Stimulated activated CD8-positive, alpha-beta memory T cell treated with anti-CD3 and anti-CD28 coated beads, Interleukin-12 subunit alpha, Interleukin-12 subunit beta, amount 100 ng/mL, for 24 hours (primary cell): ENCODE results near the gene EEF1AKMT2.
"Not testable (repeated sequence)": the region's sequence is repeated elsewhere in the genome, so short reads cannot be mapped to it uniquely, and the experiment has no call there.

Experiments used
- DNase-seq: peaks from one replicate; pipeline ENCODE4 v3.0.0-alpha.2; 2020; ENCODE audit errors: extremely low read depth

The EEF1AKMT2 gene

DNA sequence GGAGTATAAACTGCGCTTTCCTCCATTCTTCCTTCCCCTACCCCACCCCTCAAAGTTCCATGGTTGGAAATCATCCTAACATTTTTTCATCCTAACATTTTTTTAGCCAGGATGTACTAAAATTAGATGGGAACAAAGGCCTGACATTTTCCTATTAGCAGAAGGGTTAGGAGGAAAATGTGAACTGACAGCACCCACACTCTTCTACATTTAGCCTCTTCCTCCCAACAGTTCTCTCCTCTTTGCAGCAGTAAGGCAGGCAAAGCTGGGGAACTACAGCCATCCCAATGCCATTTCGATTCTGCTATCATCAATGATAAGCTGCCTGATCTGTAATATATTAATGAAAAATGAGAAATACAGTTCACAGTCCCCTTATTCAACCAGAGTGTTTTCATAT, 36.1 kb downstream of the EEF1AKMT2 start:
- no peak for DNase-seq

DNA sequence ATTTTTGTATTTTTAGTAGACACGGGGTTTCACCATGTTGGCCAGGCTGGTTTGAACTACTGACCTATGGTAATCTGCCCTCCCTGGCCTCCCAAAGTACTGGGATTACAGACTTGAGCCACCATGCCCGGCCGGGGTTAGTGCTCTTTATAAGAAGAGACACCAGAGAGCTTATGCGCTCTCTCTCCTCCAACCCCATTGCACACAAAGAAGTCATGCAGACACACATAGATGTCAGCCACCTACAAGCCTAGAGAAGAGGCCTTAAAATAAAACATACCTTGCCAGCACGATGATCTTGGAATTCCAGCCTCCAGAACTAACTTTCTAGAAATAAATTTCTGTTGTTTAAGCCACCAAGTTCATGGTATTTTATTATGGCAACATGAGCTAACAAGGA, 37.5 kb downstream of the EEF1AKMT2 start:
- DNase-seq, result no peak

DNA sequence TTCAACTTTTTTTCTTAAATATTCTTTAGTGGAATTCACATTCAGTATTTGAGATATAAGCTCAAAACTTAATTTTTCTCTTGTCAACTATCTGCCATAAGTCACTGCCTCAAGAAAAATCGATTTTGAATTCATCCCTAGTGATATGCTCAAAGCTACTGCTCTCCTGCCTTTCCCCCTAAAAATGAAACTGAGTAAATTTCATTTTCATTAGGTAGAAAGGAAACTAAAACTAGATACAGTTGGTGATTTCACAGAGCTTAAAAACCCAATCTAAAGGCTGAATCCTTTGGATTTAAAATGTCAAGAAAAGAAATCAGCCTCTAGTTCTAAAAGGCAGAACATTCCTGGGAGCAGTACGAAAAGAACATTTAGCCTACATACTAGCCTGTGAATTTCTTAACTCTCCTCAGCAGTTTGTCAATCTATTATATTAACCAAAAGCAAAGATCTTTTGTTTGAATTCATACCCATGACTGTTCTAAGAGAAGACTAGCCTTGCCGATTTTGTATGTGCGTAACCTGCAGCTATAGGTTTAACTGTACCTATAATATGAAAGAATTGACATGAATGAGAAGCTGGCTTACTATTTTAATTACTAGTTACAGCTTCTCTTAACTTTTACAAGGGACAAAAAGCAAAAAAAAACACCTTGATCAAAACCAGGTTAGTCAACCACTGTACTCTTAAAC, 42.6 kb downstream of the EEF1AKMT2 start:
- DNase-seq, result no peak

DNA sequence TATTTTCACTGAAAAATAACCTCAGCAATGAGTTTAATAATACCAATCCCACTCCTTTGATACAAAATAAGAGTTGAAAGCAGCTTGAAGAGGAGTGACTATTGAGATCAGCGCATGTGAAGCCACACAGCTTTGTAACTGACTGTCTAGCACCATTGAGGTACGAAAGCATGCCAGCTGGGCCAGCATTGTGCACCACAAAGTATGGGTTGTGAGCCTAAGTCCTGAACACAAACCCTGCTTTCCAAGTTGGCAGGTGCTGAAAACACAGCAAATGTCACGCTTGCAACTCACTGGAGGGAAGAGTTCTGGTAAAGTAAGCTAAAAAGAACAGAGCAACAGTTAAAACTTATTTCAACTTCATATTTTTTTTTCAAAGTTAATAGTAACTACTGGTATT, 43.5 kb downstream of the EEF1AKMT2 start:
- DNase-seq, result no peak

DNA sequence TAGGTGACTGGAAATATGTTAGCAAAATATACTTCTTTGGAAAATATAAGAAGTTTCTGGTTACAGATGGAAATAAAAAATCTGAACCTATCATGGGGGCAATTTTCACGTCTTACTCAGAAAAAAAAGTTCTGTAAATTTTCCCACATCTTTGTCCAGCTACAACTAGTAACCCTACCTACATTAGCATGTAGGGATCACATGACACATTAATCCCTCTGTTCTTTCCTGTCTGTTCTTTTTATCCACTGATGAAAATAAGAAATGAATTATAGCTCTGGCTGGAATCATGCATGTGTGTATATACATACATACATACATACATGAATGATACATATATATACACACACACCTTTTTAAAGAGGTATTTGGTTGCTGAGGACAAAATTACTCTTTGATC, 43.9 kb downstream of the EEF1AKMT2 start:
- DNase-seq, result no peak

DNA sequence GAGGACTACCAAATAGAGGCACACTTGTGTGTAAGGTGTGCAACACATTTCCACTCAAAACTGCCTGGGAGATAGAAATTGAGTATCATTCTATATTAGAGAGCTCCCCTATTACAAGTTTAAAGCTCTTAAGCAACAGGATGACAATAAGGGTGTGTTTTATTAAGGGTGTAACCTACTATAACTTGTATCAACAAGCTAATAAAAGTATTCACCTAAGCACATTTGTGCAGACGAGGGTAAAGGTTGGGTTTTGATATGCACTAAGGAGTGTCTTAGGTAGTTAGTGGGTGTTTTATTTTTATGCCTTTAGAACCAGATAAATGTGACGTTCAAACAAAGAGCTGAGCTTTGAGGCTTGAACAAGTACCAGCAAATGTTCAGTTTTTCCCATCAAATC, 44.7 kb downstream of the EEF1AKMT2 start:
- DNase-seq, result no peak

DNA sequence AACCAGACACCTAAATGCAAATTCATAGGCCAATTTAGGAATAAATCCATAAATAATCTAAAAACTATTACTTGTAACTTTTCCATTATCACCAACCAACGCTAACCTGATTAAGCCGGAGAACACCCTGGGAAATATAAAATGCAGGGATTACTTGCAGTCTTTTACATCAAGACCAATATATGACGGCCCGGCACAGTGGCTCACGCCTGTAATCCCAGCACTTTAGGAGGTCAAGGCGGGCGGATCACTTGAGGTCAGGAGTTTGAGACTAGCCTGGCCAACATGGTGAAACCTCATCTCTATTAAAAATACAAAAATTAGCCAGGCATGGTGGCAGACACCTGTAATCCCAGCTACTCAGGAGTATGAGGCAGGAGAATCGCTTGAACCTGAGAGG, 45.2 kb downstream of the EEF1AKMT2 start:
- not testable (repeated sequence) for DNase-seq

DNA sequence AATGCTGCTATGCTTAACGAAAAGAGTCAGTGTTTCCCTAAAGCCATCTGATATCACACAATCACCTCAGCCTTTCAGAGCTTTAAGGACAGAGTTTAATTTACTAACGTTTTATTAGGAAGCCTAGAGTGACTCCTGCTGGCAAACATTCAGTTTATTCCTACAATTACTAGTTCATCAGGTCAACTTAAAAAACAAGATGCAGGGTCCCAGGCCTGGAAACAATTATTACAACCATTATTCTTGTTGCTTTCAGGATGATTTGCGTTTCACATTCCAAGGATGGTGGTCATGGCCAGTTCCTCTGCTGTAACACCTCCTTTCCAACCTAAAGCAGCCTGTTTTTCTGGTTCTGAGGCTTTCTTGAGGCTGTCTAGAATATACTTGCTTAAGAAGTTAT, 46.0 kb downstream of the EEF1AKMT2 start:
- no peak for DNase-seq

DNA sequence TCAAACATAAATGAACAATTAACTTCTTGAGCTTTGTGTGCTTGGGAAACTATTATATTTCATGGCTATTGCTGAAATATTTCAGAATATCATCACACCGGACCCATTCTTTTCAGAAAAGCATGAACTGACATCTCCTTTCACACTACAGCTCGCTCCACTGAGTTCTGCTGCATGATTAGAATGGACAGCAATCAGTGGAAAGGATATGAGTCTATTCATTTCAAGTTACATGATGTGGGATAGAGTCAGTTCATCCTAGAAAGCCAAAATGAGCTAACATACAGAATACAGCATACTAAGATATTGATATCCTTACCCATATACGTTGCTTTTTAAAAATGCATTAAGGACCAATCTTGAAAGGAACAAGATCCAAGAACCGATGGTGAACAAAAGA, 46.4 kb downstream of the EEF1AKMT2 start:
- no peak for DNase-seq

DNA sequence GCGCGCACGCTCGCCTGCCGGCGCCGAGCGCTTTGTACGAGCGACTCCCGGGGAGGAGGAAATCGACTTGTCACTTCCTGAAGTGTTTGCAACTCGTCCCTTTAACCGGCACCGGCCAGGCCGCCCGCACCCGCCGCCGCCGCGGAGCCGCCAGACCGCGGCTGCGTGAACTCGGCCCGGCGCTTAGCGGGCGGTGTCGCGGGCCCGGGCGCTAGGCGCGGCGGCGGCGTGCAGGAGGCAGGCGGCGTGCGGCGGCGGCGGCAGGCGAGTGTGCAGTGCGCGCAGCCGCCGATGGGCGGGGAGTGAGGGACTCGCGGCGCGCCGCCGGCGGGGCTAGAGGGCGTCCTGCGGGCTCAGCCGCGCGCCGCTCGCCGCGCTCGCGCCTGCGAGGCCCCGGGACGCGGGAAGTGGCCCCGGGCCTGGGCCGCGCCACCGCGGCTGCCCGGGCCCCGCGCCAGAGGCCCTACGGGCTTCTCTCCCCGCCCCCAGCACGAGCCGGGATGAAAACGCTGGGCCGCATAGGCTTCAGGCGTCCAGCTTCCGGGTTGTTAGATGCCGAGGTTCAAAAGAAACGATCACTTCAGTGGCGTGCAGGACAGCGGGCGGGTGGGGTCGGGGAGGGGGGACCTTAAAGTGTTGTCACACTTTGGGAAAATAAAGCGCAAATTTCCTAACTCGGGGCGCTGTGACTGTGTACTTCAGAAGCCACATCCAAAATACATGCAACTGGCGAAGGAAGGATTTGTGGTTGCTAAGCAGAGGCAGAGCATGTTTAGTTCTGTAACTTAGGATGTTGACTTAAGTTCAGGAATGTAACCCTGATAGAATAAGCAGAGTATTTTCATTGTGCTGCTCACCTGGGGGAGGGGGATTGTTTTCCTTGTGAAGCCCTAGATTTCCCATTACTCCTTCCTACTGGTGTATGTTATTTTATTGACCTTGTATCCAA, 47.3 kb downstream of the EEF1AKMT2 start, which contains the start of gene FAM53B:
Gene FAM53B (minus strand): TSS at position 277 of the 949 bp plus-strand sequence. CDS start 37,665 bp downstream, outside the sequence.
- peak; percentile 60 for DNase-seq

DNA sequence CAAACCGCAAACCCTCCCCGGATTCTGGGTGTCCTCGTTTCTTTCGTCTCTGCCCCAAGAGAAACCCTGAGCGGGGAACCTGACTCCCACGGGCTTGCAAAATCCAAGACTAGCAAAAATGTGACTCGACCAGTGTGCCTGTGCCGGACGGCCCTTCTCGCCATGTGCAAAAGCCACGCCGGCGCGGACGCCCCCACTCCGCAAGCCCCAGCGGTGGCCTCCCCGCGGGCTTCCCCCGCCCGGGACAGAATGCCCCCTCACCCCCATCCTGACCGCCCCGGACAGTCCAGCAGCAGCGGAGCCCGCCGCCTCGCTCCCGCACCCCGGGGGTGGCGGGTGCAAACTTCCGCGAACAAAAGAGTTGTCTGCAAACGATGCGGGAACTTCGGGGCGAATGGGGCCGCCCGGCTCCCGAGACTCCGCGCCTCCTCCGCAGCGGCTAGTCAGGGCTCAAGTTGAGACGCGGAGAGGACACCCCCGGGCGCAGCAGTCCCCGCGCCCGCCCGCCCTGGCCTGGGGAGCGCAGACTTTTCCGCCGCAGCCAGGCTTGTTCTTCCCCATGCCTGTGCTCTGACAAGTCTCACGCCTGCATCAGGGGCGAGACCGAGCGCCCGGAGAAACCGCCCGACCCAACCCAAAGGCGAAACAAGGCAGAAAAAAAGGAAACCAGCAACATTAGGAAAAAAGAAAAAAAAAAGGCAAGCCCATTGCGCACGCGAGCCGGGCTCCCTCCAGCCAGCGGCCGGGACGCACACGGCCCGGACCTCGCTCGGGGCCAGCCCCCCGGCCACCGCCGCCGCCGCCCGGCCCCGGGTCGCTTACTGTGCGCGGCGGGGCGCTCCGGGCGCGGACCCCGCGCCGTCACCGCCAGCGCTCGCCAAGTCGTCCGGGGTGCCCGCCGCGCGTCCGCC, 48.2 kb downstream of the EEF1AKMT2 start:
- DNase-seq, result no peak

DNA sequence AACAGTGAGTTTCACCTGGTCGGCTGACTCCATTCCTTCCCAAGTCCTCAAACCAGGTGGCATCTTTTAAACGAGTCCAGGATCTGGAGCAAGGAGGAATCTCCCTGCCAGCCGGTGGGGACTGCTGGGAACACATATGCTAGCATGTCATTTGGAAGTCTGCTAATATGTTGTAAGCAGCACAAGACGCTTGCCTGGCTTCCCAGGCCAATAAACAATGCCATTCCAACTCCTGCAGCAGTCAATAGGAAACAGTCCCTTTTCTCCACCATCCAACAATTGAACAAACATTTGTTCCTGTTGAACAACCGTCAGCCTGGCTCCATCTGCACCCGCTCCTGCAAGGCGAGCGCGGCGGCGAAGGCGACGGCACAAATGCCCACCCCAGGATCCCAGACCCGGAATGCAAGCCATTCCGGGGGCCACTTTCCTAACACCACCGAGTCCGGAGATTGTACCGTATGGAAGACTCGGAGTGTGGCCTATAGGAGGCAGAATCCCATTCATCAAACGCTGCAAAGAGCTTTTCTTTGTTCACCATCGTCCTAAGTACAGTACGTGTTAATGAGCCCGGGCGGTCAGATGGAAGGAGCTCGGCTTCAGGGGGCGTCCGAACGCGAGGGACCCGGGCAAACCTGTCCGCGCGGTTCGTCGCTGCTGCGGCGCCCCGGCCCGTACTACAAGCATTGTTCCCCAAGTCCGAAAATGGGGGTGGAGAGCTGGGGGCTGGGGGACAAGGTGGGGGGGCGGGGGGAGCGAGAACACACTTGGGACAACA, 49.1 kb downstream of the EEF1AKMT2 start:
- DNase-seq, result no peak

DNA sequence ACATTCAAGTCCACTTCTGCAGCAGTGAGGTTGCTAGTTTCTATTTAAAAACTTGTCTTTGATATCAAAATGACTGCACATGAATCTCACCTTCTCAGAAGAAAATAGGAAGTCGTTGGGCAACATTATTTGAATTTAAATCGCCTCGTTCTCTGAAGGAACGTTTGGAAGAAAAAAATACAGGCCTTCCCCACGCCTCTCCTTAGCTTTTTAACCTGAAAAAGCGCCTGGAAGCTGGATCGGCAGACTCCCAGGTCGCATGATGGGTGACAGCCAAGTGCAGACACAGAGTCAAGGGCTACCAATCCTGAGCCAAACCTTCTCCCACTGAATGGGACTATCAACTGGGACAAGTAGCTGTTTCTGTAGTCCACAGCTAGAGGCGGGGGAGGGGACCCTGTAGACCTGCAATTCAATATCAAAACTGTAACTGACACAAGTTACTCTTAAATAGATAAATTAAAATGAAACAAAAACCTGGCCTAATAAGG, 49.7 kb downstream of the EEF1AKMT2 start:
- DNase-seq, result no peak

DNA sequence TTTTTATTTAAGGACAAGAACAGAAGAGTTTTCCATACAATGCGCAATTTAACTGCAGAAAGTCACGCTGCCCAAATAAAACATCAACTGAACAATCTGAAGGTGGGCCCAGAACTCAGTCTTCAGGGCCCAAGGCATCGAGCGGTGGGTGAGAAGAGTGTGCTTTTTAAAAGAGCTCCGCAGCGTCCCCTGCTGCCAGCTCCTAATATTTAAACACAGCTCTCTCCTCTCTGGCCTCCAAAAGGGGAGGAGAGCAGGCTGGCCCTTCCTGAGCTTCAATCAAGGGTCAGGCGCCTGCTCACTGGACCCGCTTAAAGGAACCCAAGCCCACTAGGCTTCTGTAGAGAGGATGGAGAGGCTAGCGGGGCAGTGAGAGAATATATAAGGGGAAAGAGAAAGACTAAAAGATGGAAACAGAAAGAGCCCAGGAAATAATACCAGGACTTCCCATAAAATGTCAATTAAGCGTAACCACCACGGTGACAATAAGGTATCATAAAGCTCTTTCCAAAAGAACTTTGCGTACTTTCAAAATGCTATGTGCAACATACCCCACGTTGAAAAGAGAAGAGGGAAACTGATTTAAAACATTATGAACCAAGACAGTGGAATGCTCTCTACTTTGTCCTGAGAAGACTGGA, 50.3 kb downstream of the EEF1AKMT2 start:
- no peak for DNase-seq

DNA sequence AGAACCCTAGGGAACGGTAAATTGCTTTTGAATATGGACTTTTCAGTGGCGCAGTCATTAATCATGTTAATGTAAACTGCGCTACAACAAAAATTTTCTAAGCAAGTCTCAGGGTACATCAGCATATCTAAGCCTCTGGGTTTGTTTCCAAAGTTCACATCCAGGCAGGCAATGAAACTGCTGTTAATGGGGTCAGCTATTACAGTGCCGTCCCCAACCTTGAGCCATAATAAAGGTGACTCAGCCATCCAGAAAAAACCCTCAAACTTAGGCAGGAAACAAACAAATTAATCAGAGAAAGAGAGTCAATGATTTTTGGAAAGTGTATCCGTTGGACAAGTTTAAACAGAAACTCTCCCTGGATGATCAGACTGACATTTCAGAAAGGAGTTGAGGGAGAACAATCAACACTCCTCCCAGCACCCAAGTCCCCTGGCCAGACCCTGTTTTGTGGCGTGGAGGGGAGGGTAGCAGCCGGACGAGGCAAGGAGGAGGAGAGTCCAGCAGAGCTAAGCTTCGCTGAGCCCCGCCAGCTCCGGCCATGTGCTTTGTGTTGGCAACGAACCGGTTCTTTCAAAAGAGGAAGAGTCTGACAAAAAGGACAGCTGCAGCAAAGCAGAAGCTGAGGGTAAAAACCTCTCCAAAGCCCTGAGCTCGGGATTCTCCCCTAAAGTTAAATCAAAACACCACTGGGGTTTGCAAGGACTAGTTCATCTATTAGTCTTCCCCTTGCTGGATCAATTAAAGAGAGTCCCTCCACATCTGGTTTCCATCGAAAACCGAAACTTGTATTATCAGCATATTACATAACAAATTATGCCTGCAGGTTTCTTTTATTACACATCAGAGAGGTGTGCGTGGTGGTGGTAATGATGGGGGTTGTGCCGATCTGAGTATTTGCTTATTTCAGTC, 51.1 kb downstream of the EEF1AKMT2 start:
- no peak for DNase-seq

DNA sequence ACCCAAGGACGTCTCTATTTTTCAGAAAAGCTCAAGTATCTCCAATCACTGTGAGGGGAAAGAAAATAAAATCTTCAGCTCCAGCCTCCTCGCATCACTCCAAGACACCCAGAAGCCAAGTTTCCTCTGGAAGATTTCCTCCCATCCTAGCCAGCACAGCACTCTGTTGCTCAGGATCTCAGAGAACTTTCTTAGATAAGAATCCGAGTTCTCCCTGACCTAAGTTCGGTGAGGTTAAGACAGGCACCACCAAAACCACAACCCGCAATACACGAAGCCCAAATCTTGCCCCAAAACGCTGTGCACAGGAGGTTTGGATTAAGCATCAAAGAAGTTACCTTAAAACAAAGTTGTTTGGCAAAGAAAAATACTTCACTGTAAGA, 51.7 kb downstream of the EEF1AKMT2 start:
- DNase-seq, result no peak

DNA sequence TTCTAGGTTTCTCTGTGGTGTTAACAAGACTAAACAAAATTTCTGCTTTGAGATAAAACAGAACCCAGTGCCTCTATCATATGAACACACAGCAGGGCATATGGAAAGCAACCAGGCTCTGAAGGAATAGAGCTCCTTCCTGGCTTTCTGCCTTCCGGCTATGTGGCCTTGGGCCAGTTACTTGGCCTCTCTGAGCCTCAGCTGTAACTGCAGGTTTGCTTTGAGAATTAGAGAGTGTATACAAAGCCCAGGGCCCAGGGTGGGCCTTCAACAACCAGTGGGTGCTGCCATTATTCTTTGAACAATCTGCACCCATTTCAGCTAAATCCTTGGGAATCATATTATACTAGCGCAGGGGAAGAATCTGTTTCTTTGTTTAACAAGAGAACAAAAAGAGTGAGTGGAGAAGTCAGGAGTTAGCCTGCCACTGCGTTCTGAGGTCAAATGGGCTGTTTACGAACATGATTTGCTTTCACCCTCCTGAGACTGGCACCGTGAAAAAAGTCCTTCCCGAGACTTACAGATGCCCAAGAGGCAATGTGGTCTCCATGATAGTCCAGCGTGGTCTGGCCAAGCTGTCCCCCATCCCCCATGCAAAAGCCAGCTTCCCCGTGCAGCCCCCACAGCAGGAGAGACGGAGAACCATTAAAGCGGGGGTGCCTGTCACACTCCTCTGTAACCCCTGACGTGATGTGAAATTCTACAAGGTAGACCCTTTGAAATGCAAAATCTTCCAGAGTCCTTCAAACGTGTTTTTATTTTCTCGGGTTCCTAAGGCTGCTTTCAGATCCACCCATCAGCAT, 52.4 kb downstream of the EEF1AKMT2 start:
- DNase-seq, result no peak

DNA sequence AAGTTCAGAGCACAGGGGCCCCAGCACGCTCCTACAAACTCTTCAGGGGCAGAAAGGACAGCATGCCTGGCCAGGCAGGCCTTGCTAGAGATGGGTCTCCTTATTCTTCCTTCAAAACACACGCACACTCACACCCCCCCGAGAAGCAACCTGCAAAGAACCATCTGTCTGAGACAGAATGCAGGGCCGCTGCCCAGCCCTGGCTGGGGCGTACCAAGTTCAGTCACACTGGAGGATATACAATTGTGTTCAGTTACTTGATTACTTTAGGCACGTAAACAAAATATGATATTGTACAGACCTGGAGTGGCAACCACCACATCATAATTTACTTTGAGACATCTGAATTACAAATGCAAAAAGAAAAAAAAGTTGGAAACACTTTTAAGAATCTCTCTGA, 53.2 kb downstream of the EEF1AKMT2 start:
- no peak for DNase-seq

DNA sequence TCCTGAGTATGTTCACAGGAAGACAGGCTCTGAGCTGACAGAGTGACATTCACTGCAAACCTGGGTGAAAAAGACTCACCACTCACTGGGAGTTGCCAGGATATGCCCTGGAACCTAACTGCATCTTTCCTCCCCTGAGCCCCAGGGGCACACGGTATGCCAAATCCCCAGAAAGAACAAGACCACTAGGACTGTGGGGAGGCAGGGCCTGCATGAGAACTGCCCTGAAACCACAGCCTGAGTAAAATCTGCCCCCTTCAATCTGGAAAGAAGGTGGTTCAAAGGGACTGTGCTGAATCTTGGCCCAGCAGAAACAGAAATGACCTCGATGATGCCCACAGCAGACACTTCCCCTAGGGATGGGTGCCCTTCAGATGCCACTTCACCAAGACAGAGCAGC, 54.0 kb downstream of the EEF1AKMT2 start:
- DNase-seq, result no peak
